Activated T-cell treated with anti-CD3 and anti-CD28 coated beads for 1 hour (primary cell): ENCODE data around the gene GMNC.

Experiments used
- DNase-seq: peaks from one replicate; pipeline ENCODE4 v3.0.0-alpha.2; 2020; ENCODE audit warnings: low read depth

The GMNC gene

GRCh38 chr3:190848870-190849269 lies 13.6 kb downstream of the GMNC start:
- no peak for DNase-seq

- DNase-seq, result no peak
Observed at GRCh38 chr3:190847436-190847835, 15.1 kb downstream of the GMNC start.

- no peak for DNase-seq
Observed at GRCh38 chr3:190840146-190840545, 22.3 kb downstream of the GMNC start.

- DNase-seq, result no peak
Observed at GRCh38 chr3:190831225-190831624, 31.3 kb downstream of the GMNC start.

GRCh38 chr3:190830031-190830430 lies 32.5 kb downstream of the GMNC start:
- no peak for DNase-seq

GRCh38 chr3:190826018-190826417 lies 36.5 kb downstream of the GMNC start:
- DNase-seq, result no peak

- no peak for DNase-seq
Observed at GRCh38 chr3:190825386-190826016, 37.0 kb downstream of the GMNC start.

GRCh38 chr3:190811775-190812480 lies 50.6 kb downstream of the GMNC start:
- no peak for DNase-seq

GRCh38 chr3:190810957-190811356 lies 51.5 kb downstream of the GMNC start:
- DNase-seq, result no peak

- no peak for DNase-seq
Observed at GRCh38 chr3:190809351-190809750, 53.1 kb downstream of the GMNC start.

GRCh38 chr3:190807719-190808375 lies 54.6 kb downstream of the GMNC start:
- no peak for DNase-seq
